Measurements from ENCODE around the gene LMF1.

LMF1 gene

GRCh38 chr16:927931-928330 is 42.9 kb downstream of the LMF1 start:
- DNase-seq (ENCODE audit: low read depth), result no peak

DNA sequence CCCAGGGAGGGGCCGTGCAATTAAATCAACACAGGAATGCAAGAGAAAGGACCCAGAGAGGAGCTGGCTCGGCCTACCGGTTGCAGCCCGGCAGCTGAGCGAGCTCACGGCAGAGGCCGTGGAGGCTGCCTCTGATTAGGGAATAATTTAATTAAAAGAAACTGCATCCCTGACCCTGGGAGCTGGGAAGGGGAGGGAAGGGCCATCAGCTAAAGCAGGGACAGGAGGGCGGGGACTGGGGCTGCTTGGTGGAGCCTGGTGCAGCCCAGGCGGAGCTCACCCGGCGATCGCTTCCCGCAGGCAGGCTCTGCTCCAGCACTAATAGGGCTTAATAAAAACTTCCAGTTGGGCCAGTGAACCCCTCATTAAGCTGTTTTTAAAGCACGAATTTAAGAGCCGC is 43.4 kb downstream of the LMF1 start:
- DNase-seq (ENCODE audit: low read depth), result no peak

GRCh38 chr16:926715-927114 is 44.1 kb downstream of the LMF1 start:
- no peak for DNase-seq (ENCODE audit: low read depth)

DNA sequence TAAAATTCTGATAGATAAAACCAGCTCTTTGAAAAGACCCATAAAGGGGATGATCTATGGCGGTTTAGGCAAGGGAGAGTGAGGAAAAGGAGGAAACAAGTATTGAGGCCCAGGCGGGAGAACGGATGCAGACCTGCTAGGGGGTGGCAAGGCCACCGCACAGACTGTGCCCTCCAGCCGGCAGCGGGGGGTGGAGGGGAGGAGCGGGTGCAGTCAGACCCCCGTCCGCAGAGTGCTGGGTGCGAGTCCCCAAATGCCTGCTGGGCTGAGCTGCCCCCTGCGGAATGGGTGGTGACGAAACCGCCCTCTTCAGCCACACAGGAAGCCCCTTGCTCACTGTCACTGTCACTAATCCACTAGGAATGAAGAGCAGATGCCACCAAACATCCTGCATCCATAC is 46.0 kb downstream of the LMF1 start:
- DNase-seq (ENCODE audit: low read depth), result no peak

- DNase-seq (ENCODE audit: low read depth), result no peak
Measured at GRCh38 chr16:924063-924462, 46.7 kb downstream of the LMF1 start.

- no peak for DNase-seq (ENCODE audit: low read depth)
Measured at GRCh38 chr16:923184-923583, 47.6 kb downstream of the LMF1 start.

DNA sequence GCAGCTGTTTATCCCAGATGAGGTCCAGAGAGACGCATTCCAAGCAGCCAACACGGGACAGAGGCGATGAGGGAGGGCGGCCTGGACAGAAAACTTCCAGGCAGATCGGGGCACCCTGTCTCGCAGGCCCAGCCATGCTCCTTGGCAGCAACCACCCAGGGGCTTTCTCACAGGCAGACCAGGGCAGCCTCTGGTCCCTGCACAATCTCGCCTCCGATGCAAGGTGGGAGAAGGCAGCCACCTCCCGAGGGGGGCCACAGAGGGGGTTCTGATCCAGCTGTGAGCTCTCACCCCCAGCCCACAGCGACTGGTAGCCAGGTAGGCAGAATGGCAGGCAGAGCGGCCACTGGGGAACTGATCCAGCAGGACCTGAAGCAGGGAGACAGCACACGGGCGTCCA is 48.7 kb downstream of the LMF1 start:
- no peak for DNase-seq (ENCODE audit: low read depth)

- no peak for DNase-seq (ENCODE audit: low read depth)
Measured at GRCh38 chr16:921321-921905, 49.4 kb downstream of the LMF1 start.

- DNase-seq (ENCODE audit: low read depth), result no peak
Measured at GRCh38 chr16:920717-921116, 50.1 kb downstream of the LMF1 start.

- no peak for DNase-seq (ENCODE audit: low read depth)
Measured at GRCh38 chr16:920051-920681, 50.6 kb downstream of the LMF1 start.

GRCh38 chr16:919658-920050 is 51.1 kb downstream of the LMF1 start:
- DNase-seq (ENCODE audit: low read depth), result no peak

- DNase-seq (ENCODE audit: low read depth), result no peak
Measured at GRCh38 chr16:918741-919657, 51.8 kb downstream of the LMF1 start.

GRCh38 chr16:918068-918467 is 52.7 kb downstream of the LMF1 start:
- DNase-seq (ENCODE audit: low read depth), result no peak

- no peak for DNase-seq (ENCODE audit: low read depth)
Measured at GRCh38 chr16:917591-918061, 53.2 kb downstream of the LMF1 start.

- DNase-seq (ENCODE audit: low read depth), result no peak
Measured at GRCh38 chr16:916035-916799, 54.6 kb downstream of the LMF1 start.

DNA sequence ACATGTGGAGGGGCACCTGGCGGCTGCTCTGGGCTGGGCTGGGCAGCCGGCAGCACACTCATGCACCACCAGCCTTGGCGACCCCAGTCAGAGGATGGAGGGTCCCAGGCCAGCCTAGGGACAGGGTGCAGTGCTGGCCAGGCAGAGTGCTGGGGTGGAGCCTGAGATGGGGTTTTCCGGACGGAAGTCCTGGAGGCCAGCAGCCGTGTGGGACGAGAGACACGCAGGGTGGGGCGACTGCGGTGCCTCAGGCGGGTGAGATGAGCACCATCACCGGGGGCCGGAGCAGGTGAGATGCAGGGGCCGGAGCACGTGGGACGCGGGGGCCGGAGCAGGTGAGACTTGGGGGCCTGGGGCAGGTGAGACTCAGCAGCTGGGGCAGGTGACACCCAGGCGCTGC is 55.2 kb downstream of the LMF1 start:
- no peak for DNase-seq (ENCODE audit: low read depth)

DNA sequence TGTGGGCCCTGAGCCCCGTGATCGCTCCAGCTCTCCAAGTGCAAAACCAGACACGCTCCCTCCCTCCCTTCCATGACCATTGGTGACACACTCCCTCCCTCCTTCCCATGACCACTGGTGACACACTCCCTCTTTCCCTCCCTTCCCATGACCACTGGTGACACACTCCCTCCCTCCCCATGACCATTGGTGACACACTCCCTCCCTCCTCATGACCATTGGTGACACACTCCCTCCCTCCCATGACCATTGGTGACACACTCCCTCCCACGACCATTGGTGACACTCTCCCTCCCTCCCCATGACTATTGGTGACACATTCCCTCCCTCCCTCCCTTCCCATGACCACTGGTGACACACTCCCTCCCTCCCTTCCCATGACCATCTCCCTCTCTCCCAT is 56.3 kb downstream of the LMF1 start:
- no peak for DNase-seq (ENCODE audit: low read depth)

GRCh38 chr16:913817-914439 is 56.9 kb downstream of the LMF1 start:
- DNase-seq (ENCODE audit: low read depth), result no peak

DNA sequence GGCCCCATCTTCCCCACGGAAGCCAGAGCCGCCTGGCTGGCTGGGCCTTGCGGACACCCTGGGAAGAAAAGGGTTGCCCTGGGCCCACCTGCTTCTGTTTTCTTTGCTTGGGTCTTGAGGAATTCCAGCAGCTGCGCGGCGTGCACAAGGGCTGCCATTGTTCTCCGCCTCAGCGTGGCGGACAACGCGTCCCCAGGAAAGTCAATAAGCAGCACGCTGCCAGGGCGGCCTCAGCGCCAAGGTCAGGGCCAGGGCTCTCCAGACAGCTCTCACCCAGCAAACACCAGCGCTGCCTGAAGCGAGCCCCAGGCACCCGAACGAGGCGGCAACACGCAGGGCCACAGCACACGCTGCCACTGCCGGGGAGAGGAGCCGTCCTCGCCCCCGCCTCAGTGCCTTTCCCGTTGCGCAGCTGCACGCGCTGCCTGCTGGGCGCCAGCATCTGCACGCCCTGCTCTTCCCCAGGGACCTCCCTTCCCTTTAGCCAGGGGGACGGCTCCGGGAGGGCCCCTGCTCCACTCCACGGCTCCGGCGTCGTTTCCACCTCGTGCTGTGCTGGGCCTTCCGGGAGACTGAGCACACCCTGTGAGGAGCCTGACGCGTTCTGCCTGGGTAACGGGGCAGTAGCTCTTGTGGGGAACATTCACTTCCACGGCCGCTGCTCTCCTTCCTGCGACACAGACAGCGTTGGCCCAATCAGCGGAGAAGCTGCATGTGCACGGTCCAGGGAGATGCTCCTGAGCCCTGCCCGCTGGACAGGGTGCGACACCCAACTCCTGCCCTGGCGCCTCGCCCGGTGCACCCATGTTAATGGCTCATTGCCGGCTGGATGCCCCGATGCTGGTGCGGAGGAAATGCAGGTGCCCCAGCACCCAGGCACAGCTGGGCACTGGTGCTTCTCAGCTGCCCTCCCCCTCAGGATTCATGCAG is 57.8 kb downstream of the LMF1 start:
- DNase-seq (ENCODE audit: low read depth), result no peak

DNA sequence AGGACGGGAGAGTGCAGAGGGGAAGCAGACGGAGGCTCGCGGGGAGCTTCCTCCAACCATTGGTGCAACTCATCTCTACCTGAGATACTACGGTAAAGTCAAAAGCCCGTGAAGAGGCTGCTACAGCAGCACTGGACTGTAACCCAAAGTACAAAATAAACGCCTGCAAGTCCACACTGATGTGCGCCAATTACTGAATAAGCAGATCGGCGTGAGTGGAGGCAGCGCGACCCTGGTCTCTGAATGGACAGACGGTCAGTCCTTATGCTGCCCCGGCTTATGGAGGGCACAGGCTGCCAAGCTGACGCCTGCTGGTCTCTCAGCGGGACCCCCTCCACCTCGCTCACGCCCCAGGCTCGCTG is 58.5 kb downstream of the LMF1 start:
- DNase-seq (ENCODE audit: low read depth), result no peak
